Measurements from ENCODE around the gene TRABD2B.

Gene TRABD2B

GRCh38 chr1:48035371-48036141, 38.4 kb upstream of the TRABD2B start:
- Histone ChIP-seq H3K27ac (replicated peaks; ENCODE audit: low read length) (no peak overlapping the region), H4K8ac (ENCODE audit: low read depth, low read length) (no peak overlapping the region), H2BK5ac (ENCODE audit: low read length) (no peak overlapping the region), H3K79me1 (ENCODE audit: low read depth, low read length) (no peaks in the 10 kb centered on the region), H2BK12ac (ENCODE audit: low read length) (no peak overlapping the region), H2AFZ (ENCODE audit: low read length) (no peak overlapping the region), H3K4me1 (ENCODE audit: control insufficient read depth in 2 of 2, insufficient read depth in 1 of 2, low read depth in 1 of 2, low read length in 2 of 2) (peaks cover 0 to 9% of the 10 kb centered on the region in 2 donors), H3K9ac (ENCODE audit: low read depth, low read length, poor library complexity) (no peak overlapping the region), H3K9me3 (replicated peaks in 1 of 2; ENCODE audit: control insufficient read depth in 2 of 2, insufficient read depth in 1 of 2, low read depth in 1 of 2, low read length in 2 of 2) (no peaks in the 10 kb centered on the region), H3K23ac (ENCODE audit: low read depth, low read length, poor library complexity) (no peak overlapping the region), H3K14ac (ENCODE audit: low read length) (no peak overlapping the region), H3K27me3 (ENCODE audit: control insufficient read depth in 3 of 3, insufficient read depth in 3 of 3, low read depth in 1 of 3, low read length in 3 of 3) (no peaks in the 10 kb centered on the region), H3K18ac (ENCODE audit: low read length) (peak overlapping the region; percentile 40), H3K36me3 (replicated peaks in 1 of 2; ENCODE audit: control insufficient read depth in 2 of 2, insufficient read depth in 2 of 2, low read length in 2 of 2) (no peaks in the 10 kb centered on the region), H4K91ac (ENCODE audit: low read depth, low read length, poor library complexity) (no peak overlapping the region), H3K4ac (ENCODE audit: low read length) (no peak overlapping the region), H2AK5ac (ENCODE audit: low read depth, low read length) (no peak overlapping the region), H3K4me3 (ENCODE audit: low read length in 2 of 2) (no peak overlapping the region), H2BK15ac (ENCODE audit: low read length) (no peak overlapping the region), H2BK120ac (ENCODE audit: low read depth, low read length) (no peak overlapping the region), H3K4me2 (ENCODE audit: insufficient read depth, low read length, poor library complexity, severe bottlenecking) (no peak overlapping the region)
- DNase-seq (ENCODE audit: low spot score), result no peak

DNA sequence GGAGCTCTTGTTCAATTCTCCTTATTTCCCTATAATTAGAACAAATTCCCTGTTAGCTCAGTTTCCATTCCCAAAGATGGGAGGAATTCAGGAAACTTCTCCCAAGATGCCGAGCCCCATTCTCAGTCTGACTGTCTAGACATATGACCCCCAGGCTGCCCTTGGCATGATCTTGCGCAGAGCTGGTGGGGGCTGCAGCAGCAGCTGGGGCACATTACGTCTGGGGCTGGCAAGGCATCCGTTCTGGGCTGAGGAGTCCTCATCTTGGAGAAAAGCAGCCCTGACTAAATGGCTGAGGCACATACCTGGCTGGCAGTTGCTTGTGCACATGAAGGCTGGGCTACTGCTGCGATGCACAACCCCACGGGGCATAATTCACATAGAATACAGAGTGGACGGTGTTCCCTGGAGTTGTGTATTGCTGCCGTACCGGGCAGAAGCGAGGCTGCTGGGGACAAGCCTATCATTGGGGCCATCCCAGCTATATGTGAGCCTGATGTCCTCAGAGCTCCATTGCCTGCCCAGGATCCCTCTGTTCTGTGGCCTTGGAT, 36.4 kb upstream of the TRABD2B start:
- no CpG with 5 or more reads among the region's 10 CpGs for WGBS, 2 donors (ENCODE audit: extremely low coverage in 2 of 2, insufficient read length in 2 of 2, insufficient replicate concordance in 1 of 2)
- H2AK5ac ChIP-seq (ENCODE audit: low read depth, low read length), result peak overlapping the region; percentile 36
- H2BK120ac ChIP-seq (ENCODE audit: low read depth, low read length), result no peak overlapping the region
- H2BK12ac ChIP-seq (ENCODE audit: low read length), result no peak overlapping the region
- no peaks in the 10 kb centered on the region for H3K9me3 ChIP-seq (replicated peaks in 1 of 2; ENCODE audit: control insufficient read depth in 2 of 2, insufficient read depth in 1 of 2, low read depth in 1 of 2, low read length in 2 of 2)
- no peak overlapping the region for H3K27ac ChIP-seq (replicated peaks; ENCODE audit: low read length)
- H2BK15ac ChIP-seq (ENCODE audit: low read length), result no peak overlapping the region
- H3K27me3 ChIP-seq (ENCODE audit: control insufficient read depth in 3 of 3, insufficient read depth in 3 of 3, low read depth in 1 of 3, low read length in 3 of 3), result no peaks in the 10 kb centered on the region
- peaks cover 0 to 5% of the 10 kb centered on the region in 2 donors for H3K4me1 ChIP-seq (ENCODE audit: control insufficient read depth in 2 of 2, insufficient read depth in 1 of 2, low read depth in 1 of 2, low read length in 2 of 2)
- no peaks in the 10 kb centered on the region for H3K36me3 ChIP-seq (replicated peaks in 1 of 2; ENCODE audit: control insufficient read depth in 2 of 2, insufficient read depth in 2 of 2, low read length in 2 of 2)
- H3K18ac ChIP-seq (ENCODE audit: low read length), result peak overlapping the region; percentile 42
- no peak overlapping the region for H4K91ac ChIP-seq (ENCODE audit: low read depth, low read length, poor library complexity)
- H3K23ac ChIP-seq (ENCODE audit: low read depth, low read length, poor library complexity), result no peak overlapping the region
- H3K79me1 ChIP-seq (ENCODE audit: low read depth, low read length), result no peaks in the 10 kb centered on the region
- H3K9ac ChIP-seq (ENCODE audit: low read depth, low read length, poor library complexity), result no peak overlapping the region
- no peak overlapping the region for H2BK5ac ChIP-seq (ENCODE audit: low read length)
- no peak overlapping the region for H2AFZ ChIP-seq (ENCODE audit: low read length)
- no peak overlapping the region for H3K4ac ChIP-seq (ENCODE audit: low read length)
- DNase-seq (ENCODE audit: low spot score), result no peak
- no peak overlapping the region for H4K8ac ChIP-seq (ENCODE audit: low read depth, low read length)
- H3K4me3 ChIP-seq (ENCODE audit: low read length in 2 of 2), result no peak overlapping the region
- no peak overlapping the region for H3K4me2 ChIP-seq (ENCODE audit: insufficient read depth, low read length, poor library complexity, severe bottlenecking)
- H3K14ac ChIP-seq (ENCODE audit: low read length), result peak overlapping the region; percentile 58

GRCh38 chr1:48031676-48032075, 34.5 kb upstream of the TRABD2B start:
- no peak overlapping the region for H3K4ac ChIP-seq (ENCODE audit: low read length)
- H3K4me3 ChIP-seq (ENCODE audit: low read length in 2 of 2), result no peak overlapping the region
- H3K4me2 ChIP-seq (ENCODE audit: insufficient read depth, low read length, poor library complexity, severe bottlenecking), result no peak overlapping the region
- H2AFZ ChIP-seq (ENCODE audit: low read length), result no peak overlapping the region
- no CpG with 5 or more reads among the region's 3 CpGs for WGBS, 2 donors (ENCODE audit: extremely low coverage in 2 of 2, insufficient read length in 2 of 2, insufficient replicate concordance in 1 of 2)
- H3K27me3 ChIP-seq (ENCODE audit: control insufficient read depth in 3 of 3, insufficient read depth in 3 of 3, low read depth in 1 of 3, low read length in 3 of 3), result no peaks in the 10 kb centered on the region
- H3K27ac ChIP-seq (replicated peaks; ENCODE audit: low read length), result no peak overlapping the region
- no peaks in the 10 kb centered on the region for H3K9me3 ChIP-seq (replicated peaks in 1 of 2; ENCODE audit: control insufficient read depth in 2 of 2, insufficient read depth in 1 of 2, low read depth in 1 of 2, low read length in 2 of 2)
- H3K9ac ChIP-seq (ENCODE audit: low read depth, low read length, poor library complexity), result no peak overlapping the region
- no peak overlapping the region for H2BK5ac ChIP-seq (ENCODE audit: low read length)
- no peaks in the 10 kb centered on the region for H3K36me3 ChIP-seq (replicated peaks in 1 of 2; ENCODE audit: control insufficient read depth in 2 of 2, insufficient read depth in 2 of 2, low read length in 2 of 2)
- H3K18ac ChIP-seq (ENCODE audit: low read length), result no peak overlapping the region
- no peak overlapping the region for H2BK15ac ChIP-seq (ENCODE audit: low read length)
- H2BK120ac ChIP-seq (ENCODE audit: low read depth, low read length), result no peak overlapping the region
- H4K8ac ChIP-seq (ENCODE audit: low read depth, low read length), result no peak overlapping the region
- H3K14ac ChIP-seq (ENCODE audit: low read length), result no peak overlapping the region
- H3K79me1 ChIP-seq (ENCODE audit: low read depth, low read length), result no peaks in the 10 kb centered on the region
- no peak overlapping the region for H4K91ac ChIP-seq (ENCODE audit: low read depth, low read length, poor library complexity)
- H3K23ac ChIP-seq (ENCODE audit: low read depth, low read length, poor library complexity), result no peak overlapping the region
- no peak overlapping the region for H2AK5ac ChIP-seq (ENCODE audit: low read depth, low read length)
- H3K4me1 ChIP-seq (ENCODE audit: control insufficient read depth in 2 of 2, insufficient read depth in 1 of 2, low read depth in 1 of 2, low read length in 2 of 2), result peaks cover 0 to 4% of the 10 kb centered on the region in 2 donors
- no peak for DNase-seq (ENCODE audit: low spot score)
- no peak overlapping the region for H2BK12ac ChIP-seq (ENCODE audit: low read length)

GRCh38 chr1:48030696-48031365, 33.6 kb upstream of the TRABD2B start:
- Histone ChIP-seq H4K8ac (ENCODE audit: low read depth, low read length) (no peak overlapping the region), H3K14ac (ENCODE audit: low read length) (no peak overlapping the region), H3K36me3 (replicated peaks in 1 of 2; ENCODE audit: control insufficient read depth in 2 of 2, insufficient read depth in 2 of 2, low read length in 2 of 2) (no peaks in the 10 kb centered on the region), H3K4me2 (ENCODE audit: insufficient read depth, low read length, poor library complexity, severe bottlenecking) (no peak overlapping the region), H4K91ac (ENCODE audit: low read depth, low read length, poor library complexity) (no peak overlapping the region), H3K27me3 (ENCODE audit: control insufficient read depth in 3 of 3, insufficient read depth in 3 of 3, low read depth in 1 of 3, low read length in 3 of 3) (no peaks in the 10 kb centered on the region), H2BK120ac (ENCODE audit: low read depth, low read length) (no peak overlapping the region), H3K9me3 (replicated peaks in 1 of 2; ENCODE audit: control insufficient read depth in 2 of 2, insufficient read depth in 1 of 2, low read depth in 1 of 2, low read length in 2 of 2) (no peaks in the 10 kb centered on the region), H2AFZ (ENCODE audit: low read length) (no peak overlapping the region), H3K4me1 (ENCODE audit: control insufficient read depth in 2 of 2, insufficient read depth in 1 of 2, low read depth in 1 of 2, low read length in 2 of 2) (peaks cover 0 to 4% of the 10 kb centered on the region in 2 donors), H2BK5ac (ENCODE audit: low read length) (no peak overlapping the region), H3K23ac (ENCODE audit: low read depth, low read length, poor library complexity) (no peak overlapping the region), H3K27ac (replicated peaks; ENCODE audit: low read length) (no peak overlapping the region), H2AK5ac (ENCODE audit: low read depth, low read length) (no peak overlapping the region), H3K18ac (ENCODE audit: low read length) (no peak overlapping the region), H3K79me1 (ENCODE audit: low read depth, low read length) (no peaks in the 10 kb centered on the region), H3K4ac (ENCODE audit: low read length) (no peak overlapping the region), H3K4me3 (ENCODE audit: low read length in 2 of 2) (no peak overlapping the region), H3K9ac (ENCODE audit: low read depth, low read length, poor library complexity) (no peak overlapping the region), H2BK15ac (ENCODE audit: low read length) (no peak overlapping the region), H2BK12ac (ENCODE audit: low read length) (no peak overlapping the region)
- DNase-seq (ENCODE audit: low spot score), result no peak
- WGBS, 2 donors (ENCODE audit: extremely low coverage in 2 of 2, insufficient read length in 2 of 2, insufficient replicate concordance in 1 of 2), result no CpG with 5 or more reads among the region's 4 CpGs

Data from neuronal stem cell (in vitro differentiated cells).